ENCODE measurements around the gene CENPS. TPM values are rescaled to one million over a fixed set of nuclear protein-coding genes. Genes with fewer than 3 reads are reported as not detected.

Gene CENPS
- total and polyA plus RNA-seq, 2 donors (not counting 1 experiment from before 2014, with no cell fraction given) = 10.2 to 11.9 TPM

DNA sequence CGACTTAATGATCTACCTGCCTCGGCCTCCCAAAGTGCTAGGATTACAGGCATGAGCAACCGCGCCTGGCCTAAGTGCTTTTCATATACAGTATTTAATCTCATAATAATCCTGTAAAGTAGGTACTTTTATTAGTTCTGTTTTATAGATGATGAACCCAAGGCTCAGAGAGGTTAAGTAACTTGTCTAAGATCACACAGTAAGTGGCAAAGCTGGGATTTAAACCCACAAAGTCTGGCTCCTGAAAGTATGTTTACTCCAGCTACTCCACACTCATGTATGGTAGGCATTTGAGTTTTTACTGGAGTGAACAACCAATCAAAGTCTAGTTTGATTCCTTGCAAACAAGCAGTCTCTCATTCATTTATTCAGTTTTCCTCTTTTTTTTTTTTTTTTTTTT is 39.8 kb downstream of the CENPS start:
- Histone ChIP-seq H3K79me2 (ENCODE audit: control insufficient read depth, insufficient read depth, low read length) (peaks cover 7% of the 10 kb centered on the region), H3K4me1 (ENCODE audit: control insufficient read depth, extremely low read depth, insufficient read depth, low read length) (peaks cover 4% of the 10 kb centered on the region), H3K4me2 (ENCODE audit: extremely low read depth, insufficient read depth, low read length) (no peak overlapping the region), H3K36me3 (ENCODE audit: control insufficient read depth, insufficient read depth, low read length) (peaks cover 5% of the 10 kb centered on the region), H2AFZ (ENCODE audit: low read length) (no peak overlapping the region), H3K27ac (ENCODE audit: insufficient read depth, low read length) (no peak overlapping the region), H3K27me3 (ENCODE audit: control insufficient read depth, insufficient read depth, low read length) (no peaks in the 10 kb centered on the region), H3K9ac (ENCODE audit: insufficient read depth, low read length) (no peak overlapping the region), H4K20me1 (ENCODE audit: control insufficient read depth, extremely low read depth, insufficient read depth, low read length) (no peaks in the 10 kb centered on the region), H3K9me3 (ENCODE audit: control insufficient read depth, insufficient read depth, low read depth, low read length) (no peaks in the 10 kb centered on the region), H3K4me3 (replicated peaks in 1 of 4; ENCODE audit: control extremely low read depth in 1 of 4, insufficient read depth in 1 of 4, low read depth in 3 of 4, low read length in 4 of 4) (no peak overlapping the region)
- DNase-seq (ENCODE audit: low read depth in 2 of 2) = no peak
- no peak for TF ChIP-seq EZH2 (IDR thresholded peaks at IDR 0.05; ENCODE audit: low read length, missing control alignments)

- H4K20me1 ChIP-seq (ENCODE audit: control insufficient read depth, extremely low read depth, insufficient read depth, low read length) = no peaks in the 10 kb centered on the region
- peak overlapping the region; percentile 95 for H3K4me2 ChIP-seq (ENCODE audit: extremely low read depth, insufficient read depth, low read length)
- DNase-seq (ENCODE audit: low read depth in 2 of 2) = peak; percentile 42 to 48
- no peaks in the 10 kb centered on the region for H3K9me3 ChIP-seq (ENCODE audit: control insufficient read depth, insufficient read depth, low read depth, low read length)
- peaks cover 4% of the 10 kb centered on the region for H3K4me1 ChIP-seq (ENCODE audit: control insufficient read depth, extremely low read depth, insufficient read depth, low read length)
- H3K27me3 ChIP-seq (ENCODE audit: control insufficient read depth, insufficient read depth, low read length) = no peaks in the 10 kb centered on the region
- peak overlapping the region; percentile 88 for H2AFZ ChIP-seq (ENCODE audit: low read length)
- H3K4me3 ChIP-seq (replicated peaks in 1 of 4; ENCODE audit: control extremely low read depth in 1 of 4, insufficient read depth in 1 of 4, low read depth in 3 of 4, low read length in 4 of 4) = peak overlapping the region; percentile 58 to 86 (median 72)
- TF ChIP-seq, protein P1, sequence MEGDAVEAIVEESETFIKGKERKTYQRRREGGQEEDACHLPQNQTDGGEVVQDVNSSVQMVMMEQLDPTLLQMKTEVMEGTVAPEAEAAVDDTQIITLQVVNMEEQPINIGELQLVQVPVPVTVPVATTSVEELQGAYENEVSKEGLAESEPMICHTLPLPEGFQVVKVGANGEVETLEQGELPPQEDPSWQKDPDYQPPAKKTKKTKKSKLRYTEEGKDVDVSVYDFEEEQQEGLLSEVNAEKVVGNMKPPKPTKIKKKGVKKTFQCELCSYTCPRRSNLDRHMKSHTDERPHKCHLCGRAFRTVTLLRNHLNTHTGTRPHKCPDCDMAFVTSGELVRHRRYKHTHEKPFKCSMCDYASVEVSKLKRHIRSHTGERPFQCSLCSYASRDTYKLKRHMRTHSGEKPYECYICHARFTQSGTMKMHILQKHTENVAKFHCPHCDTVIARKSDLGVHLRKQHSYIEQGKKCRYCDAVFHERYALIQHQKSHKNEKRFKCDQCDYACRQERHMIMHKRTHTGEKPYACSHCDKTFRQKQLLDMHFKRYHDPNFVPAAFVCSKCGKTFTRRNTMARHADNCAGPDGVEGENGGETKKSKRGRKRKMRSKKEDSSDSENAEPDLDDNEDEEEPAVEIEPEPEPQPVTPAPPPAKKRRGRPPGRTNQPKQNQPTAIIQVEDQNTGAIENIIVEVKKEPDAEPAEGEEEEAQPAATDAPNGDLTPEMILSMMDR (conservative IDR thresholded peaks at IDR 0.05 in 1 of 2, IDR thresholded peaks at IDR 0.05 in 1 of 2; ENCODE audit: low read depth in 1 of 2, low read length in 2 of 2) = no peak
- H3K79me2 ChIP-seq (ENCODE audit: control insufficient read depth, insufficient read depth, low read length) = peaks cover 22% of the 10 kb centered on the region
- H3K27ac ChIP-seq (ENCODE audit: insufficient read depth, low read length) = peak overlapping the region; percentile 53
- peak overlapping the region; percentile 50 for H3K9ac ChIP-seq (ENCODE audit: insufficient read depth, low read length)
- H3K36me3 ChIP-seq (ENCODE audit: control insufficient read depth, insufficient read depth, low read length) = peaks cover 2% of the 10 kb centered on the region
Measured at GRCh38 chr1:10471411-10472219, 41.4 kb downstream of the CENPS start.

GRCh38 chr1:10472220-10473144 is 42.2 kb downstream of the CENPS start, which contains the start of gene DFFA:
Gene DFFA (minus strand): TSS chr1:10472529. CDS start chr1:10472458, 71 bp downstream.
- Histone ChIP-seq H3K27me3 (ENCODE audit: control insufficient read depth, insufficient read depth, low read length) (no peaks in the 10 kb centered on the region), H3K79me2 (ENCODE audit: control insufficient read depth, insufficient read depth, low read length) (peaks cover 23% of the 10 kb centered on the region), H3K27ac (ENCODE audit: insufficient read depth, low read length) (peak within 1 kb of the TSS; percentile 53), H3K36me3 (ENCODE audit: control insufficient read depth, insufficient read depth, low read length) (peaks cover 2% of the 10 kb centered on the region), H3K9me3 (ENCODE audit: control insufficient read depth, insufficient read depth, low read depth, low read length) (no peaks in the 10 kb centered on the region), H3K9ac (ENCODE audit: insufficient read depth, low read length) (peak within 1 kb of the TSS; percentile 50), H3K4me3 (replicated peaks in 1 of 4; ENCODE audit: control extremely low read depth in 1 of 4, insufficient read depth in 1 of 4, low read depth in 3 of 4, low read length in 4 of 4) (peak within 1 kb of the TSS; percentile 58 to 86 (median 72)), H3K4me1 (ENCODE audit: control insufficient read depth, extremely low read depth, insufficient read depth, low read length) (peaks cover 4% of the 10 kb centered on the region), H3K4me2 (ENCODE audit: extremely low read depth, insufficient read depth, low read length) (peak within 1 kb of the TSS; percentile 95), H2AFZ (ENCODE audit: low read length) (peak within 1 kb of the TSS; percentile 92), H4K20me1 (ENCODE audit: control insufficient read depth, extremely low read depth, insufficient read depth, low read length) (no peaks in the 10 kb centered on the region)
- TF ChIP-seq, protein P1 (conservative IDR thresholded peaks at IDR 0.05 in 1 of 2, IDR thresholded peaks at IDR 0.05 in 1 of 2; ENCODE audit: low read depth in 1 of 2, low read length in 2 of 2) = no peak
- no peak for TF ChIP-seq EZH2 (IDR thresholded peaks at IDR 0.05; ENCODE audit: low read length, missing control alignments)
- DNase-seq (ENCODE audit: low read depth in 2 of 2) = peak; percentile 95 to 97
